HG03135 (cell line): ENCODE results near the gene ZNF275.
"Not testable (repeated sequence)": the region's sequence is repeated elsewhere in the genome, so short reads cannot be mapped to it uniquely, and the experiment has no call there.

Experiments
- ATAC-seq: cut with Tn5 transposase; IDR thresholded peaks from one replicate; pipeline ENCODE4 v1.9.1; 2021; ENCODE audit warnings: mild to moderate bottlenecking, moderate library complexity; ENCODE audit not compliant: unreplicated experiment

The ZNF275 gene

GRCh38 chrX:153318811-153319210, 15.1 kb upstream of the ZNF275 start:
- ATAC-seq, result no peak

- ATAC-seq, result no peak
These were observed 14.5 kb upstream of the ZNF275 start for GRCh38 chrX:153319295-153320046.

GRCh38 chrX:153320047-153320443, 13.9 kb upstream of the ZNF275 start:
- not testable (repeated sequence) for ATAC-seq

GRCh38 chrX:153320555-153321184, 13.3 kb upstream of the ZNF275 start:
- no peak for ATAC-seq

GRCh38 chrX:153321381-153322124, 12.4 kb upstream of the ZNF275 start, which contains the start of gene PNMA6F:
Gene PNMA6F, minus strand, starts transcription at chrX:153321767. Its CDS starts 1,093 bp downstream, at chrX:153320674.
- no peak for ATAC-seq

- ATAC-seq, result no peak
These were observed 6.4 kb upstream of the ZNF275 start for GRCh38 chrX:153327561-153327960.

- ATAC-seq, result no peak
These were observed 687 bp upstream of the ZNF275 start for GRCh38 chrX:153333266-153333665.

GRCh38 chrX:153334654-153335295, 822 bp downstream of the ZNF275 start:
- no peak for ATAC-seq

- no peak for ATAC-seq
These were observed 2.4 kb downstream of the ZNF275 start for GRCh38 chrX:153336121-153336894.

GRCh38 chrX:153336988-153337387, 3.0 kb downstream of the ZNF275 start:
- ATAC-seq, result no peak

GRCh38 chrX:153338836-153339235, 4.9 kb downstream of the ZNF275 start:
- ATAC-seq, result no peak

GRCh38 chrX:153339662-153340061, 5.7 kb downstream of the ZNF275 start:
- ATAC-seq, result no peak

- ATAC-seq, result no peak
These were observed 6.2 kb downstream of the ZNF275 start for GRCh38 chrX:153340111-153340510.

GRCh38 chrX:153342762-153343558, 9.0 kb downstream of the ZNF275 start:
- ATAC-seq, result no peak

- ATAC-seq, result no peak
These were observed 9.7 kb downstream of the ZNF275 start for GRCh38 chrX:153343674-153344073.

- no peak for ATAC-seq
These were observed 13.6 kb downstream of the ZNF275 start for GRCh38 chrX:153347530-153347929.

- no peak for ATAC-seq
These were observed 14.5 kb downstream of the ZNF275 start for GRCh38 chrX:153348421-153348820.

GRCh38 chrX:153349952-153350351, 16.0 kb downstream of the ZNF275 start:
- no peak for ATAC-seq

GRCh38 chrX:153351981-153352380, 18.0 kb downstream of the ZNF275 start:
- ATAC-seq, result no peak

- ATAC-seq, result no peak
These were observed 18.9 kb downstream of the ZNF275 start for GRCh38 chrX:153352858-153353257.
